GM12878 (cell line): ENCODE measurements around the gene TBC1D24. TPM values are rescaled to one million over a fixed set of nuclear protein-coding genes. Genes with fewer than 3 reads are reported as not detected.

Experiments used
- BHLHE40 ChIP-seq, 2 experiments: fragments of 450-650 bp in 1 of 2; IDR thresholded peaks; 2 replicates each; pipeline ENCODE4 v1.6.1; 2011 to 2017; ENCODE audit warnings: low read depth in 2 of 2, borderline replicate concordance in 1 of 2, improper control_type of control experiment in 1 of 2, low read length in 1 of 2, mild to moderate bottlenecking in 1 of 2
- CHD1 ChIP-seq: IDR thresholded peaks from 2 replicates; pipeline ENCODE4 v1.6.1; 2012; ENCODE audit warnings: low read depth, low read length, improper control_type of control experiment
- FOXM1 ChIP-seq: IDR thresholded peaks from 2 replicates; pipeline ENCODE4 v1.6.1; 2012; ENCODE audit warnings: low read depth, mild to moderate bottlenecking, inconsistent platforms, low read length, moderate library complexity
- GATAD2B ChIP-seq: fragments of 450-650 bp; conservative IDR thresholded peaks from 2 replicates; pipeline ENCODE4 v1.6.1; 2017; ENCODE audit warnings: low read depth, mild to moderate bottlenecking, moderate library complexity
- HDGF ChIP-seq: fragments of 450-650 bp; IDR thresholded peaks from 2 replicates; pipeline ENCODE4 v1.6.1; 2016; ENCODE audit warnings: antibody characterized with exemption
- MEF2A ChIP-seq: IDR thresholded peaks from 2 replicates; pipeline ENCODE4 v1.6.1; 2011; ENCODE audit warnings: low read depth, mild to moderate bottlenecking, low read length, moderate library complexity; ENCODE audit not compliant: insufficient read depth
- NFXL1 ChIP-seq: fragments of 450-650 bp; IDR thresholded peaks from 2 replicates; pipeline ENCODE4 v1.6.1; 2017; ENCODE audit warnings: antibody characterized with exemption, mild to moderate bottlenecking, borderline replicate concordance
- NRF1 ChIP-seq: conservative IDR thresholded peaks from 2 replicates; pipeline ENCODE4 v1.6.1; 2011; ENCODE audit warnings: mild to moderate bottlenecking, low read depth, low read length, improper control_type of control experiment
- PAX5 ChIP-seq: IDR thresholded peaks from 2 replicates; pipeline ENCODE4 v1.6.1; 2011; ENCODE audit warnings: low read depth, low read length, borderline replicate concordance
- PAX8 ChIP-seq: fragments of 450-650 bp; IDR thresholded peaks from 2 replicates; pipeline ENCODE4 v1.6.1; 2017; ENCODE audit warnings: mild to moderate bottlenecking, moderate library complexity
- PML ChIP-seq: IDR thresholded peaks from 2 replicates; pipeline ENCODE4 v1.6.1; 2012; ENCODE audit warnings: low read length, inconsistent platforms
- SMAD1 ChIP-seq: fragments of 450-650 bp; IDR thresholded peaks from 2 replicates; pipeline ENCODE4 v1.6.1; 2018; ENCODE audit warnings: mild to moderate bottlenecking, low read depth; ENCODE audit not compliant: partially characterized antibody
- SMARCA5 ChIP-seq: fragments of 450-650 bp; IDR thresholded peaks from 2 replicates; pipeline ENCODE4 v1.6.1; 2017; ENCODE audit warnings: mild to moderate bottlenecking
- SPI1 ChIP-seq: IDR thresholded peaks from 2 replicates; pipeline ENCODE4 v1.6.1; 2011; ENCODE audit warnings: low read depth, mild to moderate bottlenecking, low read length, moderate library complexity, borderline replicate concordance; ENCODE audit not compliant: insufficient read depth
- SREBF2 ChIP-seq: IDR thresholded peaks from 2 replicates; pipeline ENCODE4 v1.6.1; 2012; ENCODE audit warnings: mild to moderate bottlenecking, low read length
- TCF12 ChIP-seq: IDR thresholded peaks from 2 replicates; pipeline ENCODE4 v1.6.1; 2011; ENCODE audit warnings: low read depth, mild to moderate bottlenecking, low read length
- ZNF274 ChIP-seq: IDR thresholded peaks from one replicate; pipeline ENCODE4 v1.8.0; 2011; ENCODE audit not compliant: insufficient read length, insufficient read depth
- polyA plus RNA-seq, 11 experiments: library from polyadenylated mRNA; depleted of rRNA in 4 of 11; unstranded in 6 of 11; stranded (reverse) in 5 of 11; fragments of >200 nt; fragmentation: Nextera tagmentation in 4 of 11; fragmentation: Illumina TruSeq in 1 of 11; extraction: Ambion mirVana in 4 of 11; extraction: Trizol in 1 of 11; gene quantifications; 1 replicate in 1 of 11; 2 replicates in 10 of 11; pipeline versions ENCODE4 v1.2.1 to v1.2.3, GENCODE V29; 2011 to 2016; ENCODE audit warnings: inconsistent platforms in 2 of 11, missing spikeins in 2 of 11, low read depth in 1 of 11
- total RNA-seq, 4 experiments: library from RNA; depleted of rRNA in 3 of 4; stranded (reverse); fragments of >200 nt in 3 of 4; fragmentation: Illumina TruSeq in 1 of 4; extraction: Trizol in 1 of 4; gene quantifications; 2 replicates each; pipeline versions ENCODE4 v1.2.1 to v1.2.3, GENCODE V29; 2013 to 2021
- TF ChIP-seq, protein P1 (sequence below): fragments of 150-350 bp; IDR thresholded peaks from 2 replicates; pipeline ENCODE4 v1.6.1; 2014; ENCODE audit warnings: mild to moderate bottlenecking, low read depth, low read length
- TF ChIP-seq, protein P2 (sequence below): IDR thresholded peaks from 2 replicates; pipeline ENCODE4 v1.6.1; 2012; ENCODE audit warnings: low read depth, low read length, improper control_type of control experiment
- TF ChIP-seq, protein P3 (sequence below): fragments of 450-650 bp; formaldehyde crosslinking; IDR thresholded peaks from 2 replicates; pipeline ENCODE4 v1.4.0; 2022; ENCODE audit warnings: mild to moderate bottlenecking, moderate library complexity
- TF ChIP-seq, protein P4 (sequence below): fragments of 450-650 bp; formaldehyde crosslinking; IDR thresholded peaks from 2 replicates; pipeline ENCODE4 v1.5.0; 2022; ENCODE audit warnings: mild to moderate bottlenecking, missing genetic modification characterization

Gene TBC1D24
- total and polyA plus RNA-seq, 10 of the 15 experiments (the other 5 are each of a cell fraction or from before 2014, with no cell fraction given), result 1.1 to 9.6 (median 4.5) TPM

DNA sequence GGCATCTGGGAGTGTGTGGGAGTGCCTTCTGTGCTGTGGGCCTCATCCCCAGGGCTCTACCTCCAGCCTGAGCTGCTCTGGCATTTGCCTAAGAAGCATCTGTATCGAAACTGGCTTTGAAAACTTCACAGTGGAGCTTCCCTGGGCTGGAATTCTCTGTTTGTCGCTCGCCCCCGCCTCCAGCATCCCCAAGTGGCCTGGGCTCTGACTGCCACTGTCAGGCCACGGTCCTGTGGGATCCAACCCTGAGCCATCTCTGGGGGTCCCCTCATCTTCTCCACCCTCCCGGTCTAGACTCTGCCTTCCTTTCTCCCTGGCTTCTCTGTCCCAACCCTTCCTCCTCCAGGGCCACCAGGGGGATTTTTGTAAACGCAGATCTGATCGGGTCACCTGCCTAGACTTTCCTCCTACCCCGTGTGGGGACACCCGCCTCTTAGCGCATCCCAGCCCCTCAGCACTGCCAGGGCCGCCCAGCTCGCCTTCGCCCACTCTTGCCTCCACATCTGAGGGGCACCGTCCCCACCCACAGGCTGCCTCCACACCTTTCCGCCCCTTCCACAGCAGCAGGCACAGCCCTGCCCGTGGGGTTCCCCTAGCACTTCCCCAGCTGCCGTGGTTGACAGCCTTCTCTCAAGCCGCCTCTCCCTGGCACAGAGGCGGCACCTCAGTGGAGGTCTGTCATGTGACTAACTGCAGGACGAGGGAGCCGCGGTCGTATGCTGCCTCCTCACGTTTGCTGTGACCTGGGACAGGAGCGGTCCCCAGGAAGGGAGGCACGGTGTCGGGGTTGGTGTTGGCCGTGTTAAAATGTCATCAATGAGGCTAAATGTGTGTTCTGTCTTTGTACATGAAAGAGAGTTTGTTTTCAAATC is 12.0 kb downstream of the TBC1D24 start (continued):
- TF ChIP-seq, protein P1, sequence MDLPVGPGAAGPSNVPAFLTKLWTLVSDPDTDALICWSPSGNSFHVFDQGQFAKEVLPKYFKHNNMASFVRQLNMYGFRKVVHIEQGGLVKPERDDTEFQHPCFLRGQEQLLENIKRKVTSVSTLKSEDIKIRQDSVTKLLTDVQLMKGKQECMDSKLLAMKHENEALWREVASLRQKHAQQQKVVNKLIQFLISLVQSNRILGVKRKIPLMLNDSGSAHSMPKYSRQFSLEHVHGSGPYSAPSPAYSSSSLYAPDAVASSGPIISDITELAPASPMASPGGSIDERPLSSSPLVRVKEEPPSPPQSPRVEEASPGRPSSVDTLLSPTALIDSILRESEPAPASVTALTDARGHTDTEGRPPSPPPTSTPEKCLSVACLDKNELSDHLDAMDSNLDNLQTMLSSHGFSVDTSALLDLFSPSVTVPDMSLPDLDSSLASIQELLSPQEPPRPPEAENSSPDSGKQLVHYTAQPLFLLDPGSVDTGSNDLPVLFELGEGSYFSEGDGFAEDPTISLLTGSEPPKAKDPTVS, result no peak
- TF ChIP-seq SREBF2 (no peak), TCF12 (peak; percentile 60; the same call in 1 of the 2 replicates), CHD1 (no peak), NFXL1 (no peak), HDGF (peak; percentile 85; the same call in 1 of the 2 replicates), SMARCA5 (peak; percentile 77; the same call in 1 of the 2 replicates), NRF1 (no peak), PML (no peak), SMAD1 (no peak), SPI1 (peak; percentile 45; the same call in 1 of the 2 replicates), BHLHE40 (IDR thresholded peaks at IDR 0.05; ENCODE audit: borderline replicate concordance in 1 of 2, low read depth in 2 of 2, low read length in 1 of 2) (peak; percentile 79 to 89; a peak in 3 of 4 replicates), GATAD2B (peak; percentile 61; the same call in 1 of the 2 replicates), ZNF274 (no peak), PAX8 (no peak), FOXM1 (no peak), MEF2A (no peak), PAX5 (no peak)
- TF ChIP-seq, protein P2, sequence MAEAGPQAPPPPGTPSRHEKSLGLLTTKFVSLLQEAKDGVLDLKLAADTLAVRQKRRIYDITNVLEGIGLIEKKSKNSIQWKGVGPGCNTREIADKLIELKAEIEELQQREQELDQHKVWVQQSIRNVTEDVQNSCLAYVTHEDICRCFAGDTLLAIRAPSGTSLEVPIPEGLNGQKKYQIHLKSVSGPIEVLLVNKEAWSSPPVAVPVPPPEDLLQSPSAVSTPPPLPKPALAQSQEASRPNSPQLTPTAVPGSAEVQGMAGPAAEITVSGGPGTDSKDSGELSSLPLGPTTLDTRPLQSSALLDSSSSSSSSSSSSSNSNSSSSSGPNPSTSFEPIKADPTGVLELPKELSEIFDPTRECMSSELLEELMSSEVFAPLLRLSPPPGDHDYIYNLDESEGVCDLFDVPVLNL, result no peak
- TF ChIP-seq, protein P3, sequence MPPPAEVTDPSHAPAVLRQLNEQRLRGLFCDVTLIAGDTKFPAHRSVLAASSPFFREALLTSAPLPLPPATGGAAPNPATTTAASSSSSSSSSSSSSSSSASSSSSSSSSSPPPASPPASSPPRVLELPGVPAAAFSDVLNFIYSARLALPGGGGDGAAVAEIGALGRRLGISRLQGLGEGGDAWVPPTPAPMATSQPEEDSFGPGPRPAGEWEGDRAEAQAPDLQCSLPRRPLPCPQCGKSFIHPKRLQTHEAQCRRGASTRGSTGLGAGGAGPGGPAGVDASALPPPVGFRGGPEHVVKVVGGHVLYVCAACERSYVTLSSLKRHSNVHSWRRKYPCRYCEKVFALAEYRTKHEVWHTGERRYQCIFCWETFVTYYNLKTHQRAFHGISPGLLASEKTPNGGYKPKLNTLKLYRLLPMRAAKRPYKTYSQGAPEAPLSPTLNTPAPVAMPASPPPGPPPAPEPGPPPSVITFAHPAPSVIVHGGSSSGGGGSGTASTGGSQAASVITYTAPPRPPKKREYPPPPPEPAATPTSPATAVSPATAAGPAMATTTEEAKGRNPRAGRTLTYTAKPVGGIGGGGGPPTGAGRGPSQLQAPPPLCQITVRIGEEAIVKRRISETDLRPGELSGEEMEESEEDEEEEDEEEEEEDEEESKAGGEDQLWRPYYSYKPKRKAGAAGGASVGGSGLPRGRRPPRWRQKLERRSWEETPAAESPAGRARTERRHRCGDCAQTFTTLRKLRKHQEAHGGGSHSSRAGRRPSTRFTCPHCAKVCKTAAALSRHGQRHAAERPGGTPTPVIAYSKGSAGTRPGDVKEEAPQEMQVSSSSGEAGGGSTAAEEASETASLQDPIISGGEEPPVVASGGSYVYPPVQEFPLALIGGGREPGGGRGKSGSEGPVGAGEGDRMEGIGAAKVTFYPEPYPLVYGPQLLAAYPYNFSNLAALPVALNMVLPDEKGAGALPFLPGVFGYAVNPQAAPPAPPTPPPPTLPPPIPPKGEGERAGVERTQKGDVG (CRISPR knock-in tag), result no peak
- TF ChIP-seq, protein P4, sequence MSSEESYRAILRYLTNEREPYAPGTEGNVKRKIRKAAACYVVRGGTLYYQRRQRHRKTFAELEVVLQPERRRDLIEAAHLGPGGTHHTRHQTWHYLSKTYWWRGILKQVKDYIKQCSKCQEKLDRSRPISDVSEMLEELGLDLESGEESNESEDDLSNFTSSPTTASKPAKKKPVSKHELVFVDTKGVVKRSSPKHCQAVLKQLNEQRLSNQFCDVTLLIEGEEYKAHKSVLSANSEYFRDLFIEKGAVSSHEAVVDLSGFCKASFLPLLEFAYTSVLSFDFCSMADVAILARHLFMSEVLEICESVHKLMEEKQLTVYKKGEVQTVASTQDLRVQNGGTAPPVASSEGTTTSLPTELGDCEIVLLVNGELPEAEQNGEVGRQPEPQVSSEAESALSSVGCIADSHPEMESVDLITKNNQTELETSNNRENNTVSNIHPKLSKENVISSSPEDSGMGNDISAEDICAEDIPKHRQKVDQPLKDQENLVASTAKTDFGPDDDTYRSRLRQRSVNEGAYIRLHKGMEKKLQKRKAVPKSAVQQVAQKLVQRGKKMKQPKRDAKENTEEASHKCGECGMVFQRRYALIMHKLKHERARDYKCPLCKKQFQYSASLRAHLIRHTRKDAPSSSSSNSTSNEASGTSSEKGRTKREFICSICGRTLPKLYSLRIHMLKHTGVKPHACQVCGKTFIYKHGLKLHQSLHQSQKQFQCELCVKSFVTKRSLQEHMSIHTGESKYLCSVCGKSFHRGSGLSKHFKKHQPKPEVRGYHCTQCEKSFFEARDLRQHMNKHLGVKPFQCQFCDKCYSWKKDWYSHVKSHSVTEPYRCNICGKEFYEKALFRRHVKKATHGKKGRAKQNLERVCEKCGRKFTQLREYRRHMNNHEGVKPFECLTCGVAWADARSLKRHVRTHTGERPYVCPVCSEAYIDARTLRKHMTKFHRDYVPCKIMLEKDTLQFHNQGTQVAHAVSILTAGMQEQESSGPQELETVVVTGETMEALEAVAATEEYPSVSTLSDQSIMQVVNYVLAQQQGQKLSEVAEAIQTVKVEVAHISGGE, result no peak
